Measurements from ENCODE around the gene CAPN9.

GRCh38 chr1:230763927-230764591 lies 16.9 kb downstream of the CAPN9 start:
- TF ChIP-seq, protein P1, sequence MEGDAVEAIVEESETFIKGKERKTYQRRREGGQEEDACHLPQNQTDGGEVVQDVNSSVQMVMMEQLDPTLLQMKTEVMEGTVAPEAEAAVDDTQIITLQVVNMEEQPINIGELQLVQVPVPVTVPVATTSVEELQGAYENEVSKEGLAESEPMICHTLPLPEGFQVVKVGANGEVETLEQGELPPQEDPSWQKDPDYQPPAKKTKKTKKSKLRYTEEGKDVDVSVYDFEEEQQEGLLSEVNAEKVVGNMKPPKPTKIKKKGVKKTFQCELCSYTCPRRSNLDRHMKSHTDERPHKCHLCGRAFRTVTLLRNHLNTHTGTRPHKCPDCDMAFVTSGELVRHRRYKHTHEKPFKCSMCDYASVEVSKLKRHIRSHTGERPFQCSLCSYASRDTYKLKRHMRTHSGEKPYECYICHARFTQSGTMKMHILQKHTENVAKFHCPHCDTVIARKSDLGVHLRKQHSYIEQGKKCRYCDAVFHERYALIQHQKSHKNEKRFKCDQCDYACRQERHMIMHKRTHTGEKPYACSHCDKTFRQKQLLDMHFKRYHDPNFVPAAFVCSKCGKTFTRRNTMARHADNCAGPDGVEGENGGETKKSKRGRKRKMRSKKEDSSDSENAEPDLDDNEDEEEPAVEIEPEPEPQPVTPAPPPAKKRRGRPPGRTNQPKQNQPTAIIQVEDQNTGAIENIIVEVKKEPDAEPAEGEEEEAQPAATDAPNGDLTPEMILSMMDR (IDR thresholded peaks at IDR 0.05 in 2 of 3, conservative IDR thresholded peaks at IDR 0.05 in 1 of 3; ENCODE audit: insufficient read depth in 2 of 3, low read depth in 1 of 3, low read length in 3 of 3) = no peak
- no peak for TF ChIP-seq GATAD2A (IDR thresholded peaks at IDR 0.05)
- no peak for TF ChIP-seq JUNB (CRISPR knock-in tag; conservative IDR thresholded peaks at IDR 0.05)
- TF ChIP-seq BCOR (IDR thresholded peaks at IDR 0.05) = no peak
- no peak for TF ChIP-seq FOXA3 (CRISPR knock-in tag; conservative IDR thresholded peaks at IDR 0.05 in 1 of 2, IDR thresholded peaks at IDR 0.05 in 1 of 2)
- no peak for TF ChIP-seq EP300 (IDR thresholded peaks at IDR 0.05; ENCODE audit: low read length)
- no peak for TF ChIP-seq POLR2A (conservative IDR thresholded peaks at IDR 0.05)
- no peak for TF ChIP-seq MAFK (IDR thresholded peaks at IDR 0.05; ENCODE audit: low read length)
- TF ChIP-seq, protein P2, sequence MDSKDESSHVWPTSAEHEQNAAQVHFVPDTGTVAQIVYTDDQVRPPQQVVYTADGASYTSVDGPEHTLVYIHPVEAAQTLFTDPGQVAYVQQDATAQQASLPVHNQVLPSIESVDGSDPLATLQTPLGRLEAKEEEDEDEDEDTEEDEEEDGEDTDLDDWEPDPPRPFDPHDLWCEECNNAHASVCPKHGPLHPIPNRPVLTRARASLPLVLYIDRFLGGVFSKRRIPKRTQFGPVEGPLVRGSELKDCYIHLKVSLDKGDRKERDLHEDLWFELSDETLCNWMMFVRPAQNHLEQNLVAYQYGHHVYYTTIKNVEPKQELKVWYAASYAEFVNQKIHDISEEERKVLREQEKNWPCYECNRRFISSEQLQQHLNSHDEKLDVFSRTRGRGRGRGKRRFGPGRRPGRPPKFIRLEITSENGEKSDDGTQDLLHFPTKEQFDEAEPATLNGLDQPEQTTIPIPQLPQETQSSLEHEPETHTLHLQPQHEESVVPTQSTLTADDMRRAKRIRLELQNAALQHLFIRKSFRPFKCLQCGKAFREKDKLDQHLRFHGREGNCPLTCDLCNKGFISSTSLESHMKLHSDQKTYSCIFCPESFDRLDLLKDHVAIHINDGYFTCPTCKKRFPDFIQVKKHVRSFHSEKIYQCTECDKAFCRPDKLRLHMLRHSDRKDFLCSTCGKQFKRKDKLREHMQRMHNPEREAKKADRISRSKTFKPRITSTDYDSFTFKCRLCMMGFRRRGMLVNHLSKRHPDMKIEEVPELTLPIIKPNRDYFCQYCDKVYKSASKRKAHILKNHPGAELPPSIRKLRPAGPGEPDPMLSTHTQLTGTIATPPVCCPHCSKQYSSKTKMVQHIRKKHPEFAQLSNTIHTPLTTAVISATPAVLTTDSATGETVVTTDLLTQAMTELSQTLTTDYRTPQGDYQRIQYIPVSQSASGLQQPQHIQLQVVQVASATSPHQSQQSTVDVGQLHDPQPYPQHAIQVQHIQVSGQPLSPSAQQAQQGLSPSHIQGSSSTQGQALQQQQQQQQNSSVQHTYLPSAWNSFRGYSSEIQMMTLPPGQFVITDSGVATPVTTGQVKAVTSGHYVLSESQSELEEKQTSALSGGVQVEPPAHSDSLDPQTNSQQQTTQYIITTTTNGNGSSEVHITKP (IDR thresholded peaks at IDR 0.05; ENCODE audit: partially characterized antibody) = no peak
